HG02852 (cell line): ENCODE results near the gene KCTD5.
"Not testable (repeated sequence)": the region's sequence is repeated elsewhere in the genome, so short reads cannot be mapped to it uniquely, and the experiment has no call there.

Experiments used
- ATAC-seq: cut with Tn5 transposase; IDR thresholded peaks from one replicate; pipeline ENCODE4 v1.9.1; 2021; ENCODE audit warnings: mild to moderate bottlenecking, moderate library complexity; ENCODE audit not compliant: unreplicated experiment

KCTD5 gene

DNA sequence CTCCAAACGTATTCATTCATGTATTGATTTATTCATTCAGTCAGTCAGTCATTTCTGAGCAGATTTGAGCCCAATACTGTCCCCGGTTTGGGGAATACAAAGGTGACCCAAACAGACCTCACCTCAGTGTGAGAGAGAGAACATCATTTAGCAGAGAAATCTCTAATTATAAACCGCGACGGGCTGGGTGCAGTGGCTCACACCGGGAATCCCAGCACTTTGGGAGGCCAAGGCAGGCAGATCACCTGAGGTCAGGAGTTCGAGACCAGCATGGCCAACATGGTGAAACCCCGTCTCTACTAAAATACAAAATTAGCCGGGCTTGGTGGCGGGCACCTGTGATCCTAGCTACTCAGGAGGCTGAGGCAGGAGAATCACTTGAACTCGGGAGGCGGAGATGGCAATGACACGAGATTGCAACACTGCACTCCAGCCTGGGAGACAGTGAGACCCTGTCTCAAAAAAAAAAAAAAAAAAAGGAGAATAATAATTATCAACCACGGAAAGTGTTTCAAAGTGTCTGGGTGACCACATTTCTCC, 39.4 kb downstream of the KCTD5 start:
- not testable (repeated sequence) for ATAC-seq

DNA sequence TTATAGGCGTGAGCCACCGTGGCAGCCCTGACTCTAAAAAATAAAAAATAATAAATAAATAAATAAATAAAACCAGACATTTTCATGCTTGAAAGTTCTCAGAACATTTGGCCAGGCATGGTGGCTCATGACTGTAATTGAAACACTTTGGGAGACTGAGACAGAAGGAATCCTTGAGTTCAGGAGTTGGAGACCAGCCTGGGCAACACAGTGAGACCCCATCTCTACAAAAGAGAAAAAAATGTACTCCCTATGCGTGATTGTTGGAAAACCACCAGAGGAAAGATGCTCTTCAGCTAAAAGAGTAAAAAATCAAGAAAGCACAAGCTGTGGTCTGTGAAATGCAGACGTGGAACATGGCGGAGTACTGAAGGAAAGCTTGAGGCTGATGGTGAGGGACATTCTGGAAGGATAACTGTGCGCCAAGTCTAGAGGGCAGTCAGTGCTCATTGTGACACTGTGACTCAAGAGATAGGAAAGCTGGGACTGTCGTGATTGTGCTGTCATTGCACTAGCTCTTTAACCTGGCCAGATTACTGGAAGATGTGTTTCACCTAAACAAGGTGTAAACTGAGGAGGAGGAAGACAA, 41.9 kb downstream of the KCTD5 start:
- no peak for ATAC-seq

DNA sequence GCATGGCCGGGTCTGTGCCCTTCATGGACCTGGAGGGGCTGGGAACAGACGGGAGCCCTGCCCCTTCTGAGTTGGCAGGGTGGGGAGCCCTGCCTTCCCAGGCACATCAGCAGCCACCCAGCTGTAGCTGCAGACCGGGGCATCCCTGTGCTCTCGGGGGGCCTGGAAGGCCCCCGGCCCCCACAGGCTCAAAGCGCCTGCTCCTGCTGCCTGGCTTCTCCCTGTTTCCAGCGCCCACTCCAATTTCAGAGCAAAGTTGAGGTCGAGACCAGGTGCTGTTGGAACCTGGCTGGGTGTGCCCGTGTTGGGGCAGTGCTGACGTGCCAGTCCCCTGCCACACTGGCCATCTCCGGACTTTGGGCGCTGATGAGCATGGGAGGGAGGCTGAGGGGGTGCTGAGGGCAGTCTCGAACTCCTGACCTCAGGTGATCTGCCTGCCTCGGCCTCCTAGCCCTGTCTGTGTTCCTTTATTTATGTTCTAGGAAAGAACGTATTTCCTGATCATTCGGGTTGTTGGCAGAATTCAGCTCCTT, 42.6 kb downstream of the KCTD5 start:
- ATAC-seq, result no peak

DNA sequence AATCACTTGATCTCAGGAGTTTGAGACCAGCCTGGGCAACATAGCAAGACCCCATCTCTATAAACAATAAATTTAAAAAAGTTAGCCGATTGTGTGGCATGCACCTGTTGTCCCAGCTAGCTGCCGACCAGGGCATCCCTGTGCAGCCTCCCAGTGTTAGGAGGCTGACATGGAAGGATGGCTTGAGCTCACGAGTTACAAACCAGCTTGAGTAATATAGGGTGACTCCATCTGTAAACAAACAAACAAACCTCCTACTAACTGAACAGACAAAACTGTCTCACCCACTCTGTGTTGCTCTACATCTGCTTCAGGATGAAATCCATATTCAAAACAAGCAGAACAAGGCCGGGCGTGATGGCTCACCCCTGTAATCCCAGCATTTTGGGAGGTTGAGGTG, 44.6 kb downstream of the KCTD5 start:
- no peak for ATAC-seq

DNA sequence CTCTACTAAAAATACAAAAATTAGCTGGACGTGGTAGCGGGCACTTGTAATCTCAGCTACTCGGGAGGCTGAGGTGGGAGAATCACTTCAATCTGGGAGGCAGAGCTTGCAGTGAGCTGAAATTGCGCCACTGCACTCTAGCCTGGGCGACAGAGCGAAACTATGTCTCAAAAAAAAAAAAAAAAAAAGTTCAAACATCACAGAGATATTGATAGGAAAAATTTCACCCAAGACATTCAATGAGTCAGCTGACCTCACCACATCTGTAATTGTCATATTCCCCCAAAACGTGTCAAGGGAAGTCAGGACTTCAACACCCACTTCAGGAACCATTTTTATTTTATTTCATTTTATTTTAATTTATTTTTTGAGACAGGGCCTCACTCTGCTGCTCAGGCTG, 45.7 kb downstream of the KCTD5 start:
- no peak for ATAC-seq

DNA sequence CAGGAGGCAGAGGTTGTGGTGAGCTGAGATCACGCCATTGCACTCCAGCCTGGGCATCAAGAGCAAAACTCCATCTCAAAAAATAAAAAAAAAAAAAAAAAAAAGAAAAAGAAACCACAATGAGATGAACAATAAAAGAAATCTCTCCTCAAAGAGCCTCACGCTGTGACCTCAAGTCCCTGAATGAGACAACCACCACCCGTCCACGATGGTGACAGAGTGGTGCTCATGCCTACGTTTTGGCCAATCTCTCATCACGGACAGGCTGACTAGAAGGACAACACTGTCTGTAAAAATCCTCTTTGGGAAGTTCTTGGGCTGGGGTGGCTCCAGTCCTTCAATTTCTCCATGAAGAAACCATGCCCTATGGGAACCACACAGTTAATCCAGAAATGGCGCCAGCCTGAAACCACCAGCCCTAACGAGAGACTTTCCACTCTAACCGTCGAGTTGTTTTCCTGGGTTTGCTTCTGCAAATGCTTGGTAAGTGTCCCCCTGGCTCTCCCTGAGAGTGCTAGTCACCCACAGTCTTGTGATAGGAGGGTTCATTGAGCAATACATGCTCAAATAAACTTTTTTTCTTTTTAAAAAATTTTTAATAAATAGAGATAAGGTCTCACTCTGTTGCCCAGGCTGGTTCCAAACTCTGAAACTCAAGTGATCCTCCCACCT, 52.7 kb downstream of the KCTD5 start:
- ATAC-seq, result no peak

DNA sequence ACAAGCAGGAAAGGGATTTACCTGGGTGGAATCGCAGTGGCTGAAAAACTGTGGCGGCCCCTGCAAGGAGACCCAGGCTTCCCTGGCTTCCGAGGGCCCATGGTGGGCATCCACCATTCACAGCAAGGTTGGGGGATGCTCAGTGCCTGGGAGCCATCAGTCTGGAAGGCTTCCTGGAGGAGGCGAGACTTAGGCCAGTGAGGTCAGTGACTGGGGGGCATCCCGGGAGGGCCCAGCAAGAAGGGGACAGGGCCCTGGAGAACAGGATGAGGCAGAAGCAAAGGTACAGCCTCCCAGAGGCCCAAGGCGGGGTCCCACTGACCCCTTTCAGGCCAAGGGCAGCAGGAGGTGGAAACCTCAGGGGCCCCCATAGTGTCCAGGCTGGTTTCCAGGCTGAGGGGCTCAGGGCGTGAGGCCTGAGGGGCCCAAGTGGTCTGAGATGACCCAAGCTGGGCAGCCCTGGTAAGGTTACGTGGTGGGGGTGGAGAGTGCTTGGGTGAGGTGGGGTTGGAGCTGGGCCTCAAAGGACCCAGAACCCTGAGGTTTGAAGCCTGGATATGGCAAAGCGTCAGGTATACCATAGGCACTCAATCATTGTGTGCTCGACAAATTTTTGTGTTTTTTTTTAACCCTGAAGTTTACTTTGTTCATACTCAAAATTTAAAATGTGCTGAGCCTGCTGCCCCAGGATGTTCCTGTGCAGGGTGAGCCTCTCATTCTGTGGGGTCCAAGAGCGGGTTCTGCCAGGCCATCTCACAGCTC, 54.3 kb downstream of the KCTD5 start:
- ATAC-seq, result no peak

DNA sequence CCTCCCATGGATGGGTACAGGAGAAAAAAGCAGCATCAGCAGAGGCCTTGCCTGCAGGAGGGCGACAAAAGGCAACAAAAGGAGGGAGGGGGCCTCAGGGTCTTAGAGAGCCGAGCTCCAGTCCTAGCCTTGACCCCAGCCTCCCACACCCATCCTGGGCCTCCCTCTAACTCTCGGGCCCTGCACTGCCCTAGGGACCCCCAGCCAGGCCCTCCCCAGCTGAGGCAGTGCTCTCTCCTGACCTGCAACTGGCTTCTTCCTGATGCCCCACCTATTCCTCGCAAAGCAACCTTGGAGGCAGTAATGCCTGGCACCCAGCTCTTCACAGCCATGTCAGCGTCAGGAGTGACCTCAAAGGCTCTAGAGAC, 54.9 kb downstream of the KCTD5 start:
- no peak for ATAC-seq

DNA sequence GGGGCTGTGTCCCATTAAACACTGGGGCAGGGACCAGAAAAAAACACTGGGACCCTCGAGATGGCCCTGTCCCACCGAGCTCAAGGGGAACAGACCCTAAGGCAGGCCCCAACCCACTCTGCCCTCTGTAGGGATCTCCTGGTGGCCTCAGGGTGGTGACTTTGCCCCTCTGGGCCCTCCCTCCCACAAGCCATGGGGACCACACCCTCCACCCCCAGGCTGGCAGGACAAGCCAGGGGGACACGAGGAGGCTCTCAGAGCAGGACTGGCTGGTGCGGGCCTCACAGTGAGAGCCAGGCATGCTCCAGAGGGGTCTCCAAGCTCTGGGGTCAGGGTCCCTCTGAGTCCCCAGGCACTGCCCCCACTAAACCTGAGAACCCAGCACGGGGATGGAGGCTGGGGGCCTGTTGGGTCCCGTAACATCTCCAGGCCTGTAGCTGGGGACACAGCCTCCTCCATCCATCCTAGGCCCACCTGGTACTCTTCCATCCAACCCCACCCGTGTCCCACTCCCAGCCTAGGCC, 55.6 kb downstream of the KCTD5 start:
- no peak for ATAC-seq

DNA sequence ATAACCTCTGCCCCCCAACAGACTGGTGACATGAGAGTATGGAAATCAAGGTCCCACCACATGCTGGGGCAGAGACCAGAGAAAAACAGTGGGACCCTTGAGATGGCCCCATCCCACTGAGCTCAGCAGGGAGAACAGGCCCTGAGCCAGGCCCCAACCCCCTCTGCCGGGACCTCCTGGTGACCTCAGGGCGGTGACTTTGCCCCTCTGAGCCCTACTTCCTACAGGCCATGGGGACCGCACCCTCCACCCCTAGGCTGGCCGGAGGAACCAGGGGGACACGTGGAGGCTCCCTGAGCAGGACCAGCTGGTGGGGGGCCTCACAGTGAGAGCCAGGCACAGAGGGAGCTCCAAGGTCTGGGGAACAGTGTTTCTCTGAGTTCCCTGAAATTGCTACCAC, 56.3 kb downstream of the KCTD5 start:
- no peak for ATAC-seq

DNA sequence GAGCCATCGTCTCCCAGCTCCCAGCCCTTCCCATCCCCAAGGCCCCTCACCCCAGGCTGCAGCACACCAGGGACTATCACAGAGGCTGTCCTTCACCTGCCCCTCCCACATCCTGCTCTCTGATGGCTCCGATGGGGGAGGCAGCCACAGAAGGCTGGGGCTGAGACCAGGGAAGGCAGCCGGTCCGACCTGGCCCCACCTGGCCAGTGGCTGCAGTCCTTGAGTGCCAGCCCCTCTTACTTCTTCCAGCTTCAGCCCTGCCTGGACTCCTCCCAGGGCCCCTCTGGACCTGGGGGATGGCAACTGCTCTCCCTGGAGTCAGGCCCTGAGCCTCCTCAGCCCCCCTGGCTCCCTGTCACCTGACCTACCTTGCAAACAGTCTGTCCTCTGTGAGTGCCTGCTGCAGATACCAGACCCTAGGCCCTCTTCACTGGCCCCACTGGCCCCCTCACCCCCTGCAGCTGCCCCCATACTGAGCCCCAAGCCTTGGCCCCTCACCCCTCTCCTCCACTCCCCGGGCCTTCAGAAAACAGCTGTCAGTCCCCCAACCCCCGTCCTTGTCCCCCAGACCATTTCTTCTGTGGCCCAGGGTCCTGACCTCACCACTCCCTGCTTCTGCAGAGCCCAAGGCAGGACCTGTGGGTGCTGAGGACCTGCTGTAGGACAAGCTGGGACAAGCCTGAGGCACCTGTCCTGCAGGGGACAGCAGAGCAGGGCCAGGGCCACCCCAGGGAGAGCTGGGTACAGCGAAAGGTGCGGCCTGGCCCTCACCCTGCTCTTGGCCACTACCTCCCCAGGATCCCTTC, 57.5 kb downstream of the KCTD5 start:
- no peak for ATAC-seq

DNA sequence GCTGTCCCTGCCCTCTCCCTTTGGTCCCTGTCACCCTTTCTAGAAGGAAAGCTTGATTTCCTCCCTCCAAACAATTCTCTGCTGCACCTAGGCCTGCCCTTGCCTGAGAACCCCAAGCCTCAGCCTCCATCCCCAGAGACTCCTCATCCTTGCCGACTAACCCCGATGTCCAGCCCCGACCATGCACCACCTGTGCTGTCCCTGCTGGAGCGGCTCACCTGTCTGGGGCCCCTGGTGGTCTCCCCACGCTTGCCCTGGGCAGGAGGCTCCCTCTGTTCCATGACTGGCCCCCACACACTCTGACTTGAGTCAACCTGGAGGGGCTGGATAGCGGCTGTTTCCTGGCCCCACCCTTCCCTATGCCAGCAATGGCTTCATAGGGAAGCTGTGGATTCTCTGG, 58.2 kb downstream of the KCTD5 start:
- ATAC-seq, result no peak

DNA sequence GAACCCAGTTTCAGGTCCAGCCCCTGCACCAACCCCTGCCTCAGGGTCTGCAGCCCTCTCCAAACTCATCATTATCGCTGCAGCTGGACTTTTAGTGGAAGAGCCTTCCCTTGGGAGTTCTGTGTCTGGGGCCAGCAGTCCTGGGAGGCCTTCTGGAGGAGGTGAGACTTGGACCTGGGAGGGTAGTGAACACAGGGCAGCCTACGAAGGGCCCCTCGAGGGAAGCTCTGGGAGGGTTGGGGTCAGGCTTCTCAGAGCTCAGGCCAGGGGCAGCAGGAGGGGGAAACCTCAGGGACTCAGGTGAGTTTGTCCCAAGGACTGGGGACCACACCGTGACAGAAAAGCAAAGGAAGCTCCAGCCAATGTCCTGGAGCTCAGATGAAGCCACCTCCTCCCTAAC, 58.8 kb downstream of the KCTD5 start:
- ATAC-seq, result no peak

DNA sequence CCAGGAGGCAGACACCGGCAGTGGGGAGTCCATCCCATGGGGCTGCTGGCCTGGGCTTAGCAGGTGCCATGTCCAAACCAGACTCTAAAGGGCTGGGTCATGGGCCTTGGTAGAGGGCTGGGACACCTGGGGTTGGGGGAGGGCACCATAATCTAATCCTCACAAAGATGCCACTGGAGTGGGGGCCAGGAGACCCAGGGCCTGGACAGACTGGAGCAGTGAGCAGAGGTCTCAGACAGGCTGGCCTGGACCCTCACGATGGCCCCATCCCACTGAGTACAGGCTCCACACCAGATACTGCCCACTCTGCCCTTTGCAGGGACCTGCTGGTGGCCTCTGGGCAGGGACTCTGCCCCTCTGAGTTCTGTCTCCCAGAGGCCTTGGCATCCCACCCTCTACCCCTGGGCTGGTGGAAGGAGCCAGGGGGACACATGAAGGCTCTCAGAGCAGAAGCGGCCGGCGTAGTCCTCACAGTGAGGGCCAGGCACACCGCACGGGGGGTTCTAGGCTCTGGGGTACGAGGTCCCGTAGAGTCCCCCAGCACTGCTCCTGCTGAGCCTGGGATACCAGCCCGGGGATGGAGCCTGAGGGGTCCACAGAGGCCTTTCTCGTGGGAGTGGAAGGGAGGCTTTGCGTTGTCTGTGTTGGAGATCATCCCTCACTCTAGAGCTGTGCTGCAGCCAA, 60.1 kb downstream of the KCTD5 start:
- ATAC-seq, result no peak

DNA sequence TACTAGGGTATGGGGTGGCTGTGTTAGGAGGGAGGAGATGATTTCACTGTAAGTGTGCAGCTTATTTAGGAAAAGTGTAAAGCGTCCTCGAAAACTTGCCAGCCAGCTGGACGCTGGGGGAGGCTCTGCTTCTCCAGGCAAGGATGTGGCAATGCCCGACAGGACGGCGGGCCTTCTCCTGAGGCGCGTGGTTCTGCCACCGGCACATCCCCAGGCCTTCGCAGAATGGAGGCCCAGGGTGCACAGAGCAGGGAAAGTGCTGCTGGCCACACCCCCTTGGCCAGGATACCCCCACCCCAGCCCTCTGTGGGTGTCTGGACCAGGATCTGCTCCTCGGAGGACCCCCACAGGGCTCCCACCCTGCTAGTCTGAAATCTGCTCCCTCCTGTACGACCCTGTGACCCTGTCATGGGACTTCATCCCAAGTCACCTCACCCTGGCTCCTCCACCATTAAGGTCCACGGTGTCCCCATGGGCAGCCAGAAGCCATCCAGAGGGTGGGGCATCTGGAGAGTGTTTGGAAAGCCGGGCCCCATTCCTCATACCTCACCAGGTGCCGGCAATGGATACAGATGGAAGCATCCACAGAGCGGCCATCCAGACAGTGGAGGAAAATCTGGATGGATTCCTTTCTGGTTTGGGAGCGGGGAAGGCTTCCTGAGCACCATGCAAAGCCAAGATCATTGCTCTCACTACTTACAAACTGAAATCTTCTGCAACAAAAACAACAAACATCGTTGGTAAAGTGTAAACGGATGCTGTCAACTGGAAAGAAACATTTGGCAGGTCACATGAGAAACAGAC, 60.9 kb downstream of the KCTD5 start:
- no peak for ATAC-seq

DNA sequence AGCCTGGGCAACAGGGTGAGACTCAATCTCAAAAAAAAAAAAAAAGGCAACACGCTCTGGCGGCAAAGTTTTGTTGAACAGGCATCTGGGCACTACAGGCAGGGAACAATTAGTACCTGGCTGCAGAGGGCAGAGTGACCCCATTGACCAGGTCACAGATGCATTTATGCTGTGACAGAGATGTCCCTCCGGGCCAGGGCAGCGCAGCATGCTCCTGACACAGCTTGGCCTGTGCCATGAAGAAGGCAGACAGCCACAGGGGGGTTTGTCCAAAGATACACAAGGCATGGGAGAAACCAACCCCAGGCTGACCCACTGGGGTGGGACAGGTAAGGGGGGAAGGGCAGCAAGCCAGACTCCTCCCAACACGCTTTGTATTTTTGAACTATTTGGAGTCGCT, 62.4 kb downstream of the KCTD5 start:
- no peak for ATAC-seq

DNA sequence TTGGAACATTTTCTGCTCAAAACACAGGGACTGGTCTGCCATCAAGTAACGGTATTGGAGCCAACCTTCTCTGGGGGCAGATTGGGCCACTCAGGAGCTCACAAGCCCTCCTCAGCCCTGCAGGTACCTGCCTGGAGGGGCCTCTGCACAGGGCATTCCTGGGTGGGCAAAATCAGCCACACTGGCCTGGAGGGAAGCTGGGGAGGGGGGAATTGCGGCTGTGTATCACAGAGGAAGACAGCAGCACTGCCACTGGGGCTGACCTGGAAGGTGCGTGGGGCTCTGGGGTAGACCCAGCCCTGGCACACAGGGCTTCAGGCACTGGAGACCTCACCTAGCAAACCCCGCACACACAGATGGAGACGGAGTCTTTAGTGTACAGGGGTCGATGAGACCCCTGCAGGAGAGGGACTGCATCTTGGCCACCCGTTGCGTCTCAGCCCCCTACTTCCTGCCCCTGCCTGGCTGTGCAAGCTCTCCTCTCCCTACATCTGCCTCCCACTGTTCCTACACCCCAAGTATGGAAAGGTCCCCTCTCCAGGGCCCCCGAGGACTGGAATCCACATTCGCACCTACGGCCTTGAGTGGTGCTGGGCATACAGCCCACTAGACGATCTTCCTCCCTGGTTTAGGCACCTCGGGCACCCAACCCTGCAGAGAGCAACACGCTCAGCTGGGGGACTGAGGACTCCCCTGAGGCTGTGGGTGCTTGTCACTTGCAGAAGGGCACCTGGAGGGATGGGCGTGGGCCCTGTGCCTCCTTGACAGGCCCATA, 63.0 kb downstream of the KCTD5 start:
- no peak for ATAC-seq

DNA sequence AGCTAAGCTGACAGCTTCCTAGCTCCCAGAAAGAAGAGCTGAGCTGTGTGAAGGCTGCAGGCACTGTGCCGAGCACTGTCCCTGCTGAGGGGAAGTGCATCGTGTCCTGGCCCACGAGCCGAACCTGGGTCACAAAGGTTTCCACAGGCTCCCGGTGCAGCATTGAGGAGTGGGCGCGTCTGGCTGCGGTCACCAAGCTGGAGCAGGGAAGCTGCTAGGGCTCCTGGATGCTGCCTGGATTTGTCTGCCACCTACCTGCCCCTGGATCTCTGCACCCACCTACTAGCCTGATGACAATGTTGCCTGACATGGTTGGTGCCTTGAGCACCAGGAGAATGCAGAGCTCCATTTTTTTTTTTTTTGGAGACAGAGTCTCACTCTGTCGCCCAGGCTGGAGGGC, 63.6 kb downstream of the KCTD5 start:
- no peak for ATAC-seq
